Urinary bladder (tissue), 4 donors: ENCODE measurements around the gene QPRT. TPM values are rescaled to one million over a fixed set of nuclear protein-coding genes. Genes with fewer than 3 reads are reported as not detected.
"Not testable (repeated sequence)": the region's sequence is repeated elsewhere in the genome, so short reads cannot be mapped to it uniquely, and the experiment has no call there.

Source experiments
- DNase-seq: peaks from one replicate; pipeline ENCODE4 v3.0.0-alpha.2; 2015; ENCODE audit errors: extremely low spot score
- H3K27ac ChIP-seq: one replicate; pipeline ENCODE4 v1.5.1; 2013; ENCODE audit warnings: low read depth, mild to moderate bottlenecking, moderate library complexity
- H3K36me3 ChIP-seq: one replicate; pipeline ENCODE4 v1.6.1; 2013; ENCODE audit warnings: mild to moderate bottlenecking, moderate library complexity; ENCODE audit not compliant: insufficient read depth
- H3K4me1 ChIP-seq: one replicate; pipeline ENCODE4 v1.6.1; 2013; ENCODE audit warnings: mild to moderate bottlenecking, moderate library complexity; ENCODE audit not compliant: insufficient read depth
- H3K4me3 ChIP-seq: one replicate; pipeline ENCODE4 v1.5.1; 2013; ENCODE audit warnings: low read depth, low read length
- WGBS: extraction: QIAGEN DNeasy Blood & Tissue Kit; methylation state at CpG from one replicate; pipeline ENCODE4 v1.1.7; 2013; 5-methylcytosine and 5-hydroxymethylcytosine counted together
- polyA plus RNA-seq: library from polyadenylated mRNA; stranded (reverse); fragments of 200-250 nt; gene quantifications from one replicate; pipeline ENCODE4 v1.2.3, GENCODE V29; 2013
- total RNA-seq: library from RNA; depleted of rRNA; stranded (reverse); fragments of >200 nt; gene quantifications from one replicate; pipeline ENCODE4 v1.2.3, GENCODE V29; 2014
- donor health status: healthy with polysubstance abuse.
- donor health status: healthy.

Gene QPRT
- total and polyA plus RNA-seq, 2 donors = 13.8 to 20.0 TPM

DNA sequence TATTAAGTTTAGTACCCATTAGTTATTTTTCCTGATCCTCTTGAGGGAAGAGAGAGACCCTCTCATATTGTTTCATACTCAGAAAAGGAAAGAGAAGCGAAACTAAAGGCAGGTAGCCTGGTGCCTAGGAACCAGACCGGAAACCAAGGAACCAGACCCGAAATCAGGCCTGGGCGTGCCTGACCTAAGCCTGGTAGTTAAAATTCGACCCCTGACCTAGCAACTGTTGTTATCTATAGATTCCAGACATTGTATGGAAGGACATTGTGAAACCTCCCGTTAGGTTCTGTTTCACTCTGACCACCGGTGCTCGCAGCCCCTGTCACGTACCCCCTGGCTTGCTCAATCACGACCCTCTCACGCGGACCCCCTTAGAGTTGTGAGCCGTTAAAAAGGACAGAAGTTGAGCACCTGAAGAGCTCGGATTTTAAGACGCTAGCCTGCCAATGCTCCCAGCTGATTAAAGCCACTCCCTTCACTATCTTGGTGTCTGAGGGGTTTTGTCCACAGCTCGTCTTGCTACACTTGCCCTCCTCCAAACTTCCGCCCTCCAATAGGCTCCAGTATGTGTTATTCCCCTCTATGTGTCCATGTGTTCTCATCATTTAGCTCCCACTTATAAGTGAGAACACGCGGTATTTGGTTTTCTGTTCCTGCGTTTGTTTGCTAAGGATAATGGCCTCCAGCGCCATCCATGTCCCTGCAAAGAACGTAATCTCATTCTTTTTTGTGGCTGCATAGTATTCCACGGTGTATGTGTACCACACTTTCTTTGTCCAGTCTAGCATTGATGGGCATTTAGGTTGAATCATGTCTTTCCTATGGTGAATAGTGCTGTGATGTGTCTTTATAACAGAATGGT, 10.7 kb downstream of the QPRT start:
- DNase-seq, H3K4me3 ChIP-seq, H3K36me3 ChIP-seq, H3K27ac ChIP-seq, H3K4me1 ChIP-seq: not testable (repeated sequence)
- 89% methylated on average over 23 of the region's 23 CpGs for WGBS

GRCh38 chr16:29692606-29693005, 13.6 kb downstream of the QPRT start:
- WGBS = 98% methylated on average over 26 of the region's 26 CpGs
- H3K36me3 ChIP-seq, H3K4me3 ChIP-seq, H3K27ac ChIP-seq, H3K4me1 ChIP-seq, DNase-seq: not testable (repeated sequence)

- H3K27ac ChIP-seq = no peak overlapping the region
Observed at GRCh38 chr16:29694384-29695195, 15.6 kb downstream of the QPRT start.

DNA sequence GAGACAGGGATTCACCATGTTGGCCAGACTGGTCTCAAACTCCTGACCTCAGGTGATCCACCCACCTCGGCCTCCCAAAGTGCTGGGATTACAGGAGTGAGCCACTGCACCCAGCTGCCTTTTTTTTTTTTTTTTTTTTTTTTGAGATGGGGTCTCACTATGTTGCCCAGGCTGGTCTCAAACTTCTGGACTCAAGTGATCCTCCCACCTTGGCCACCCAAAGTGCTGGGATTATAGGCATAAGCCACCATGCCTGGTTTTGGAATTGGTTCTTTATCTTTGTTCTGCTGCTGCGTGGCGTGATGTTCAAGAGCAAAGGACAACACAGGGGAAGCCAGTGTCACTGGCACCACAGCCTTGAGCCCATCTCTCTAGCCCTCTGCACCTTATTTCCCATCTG, 16.7 kb downstream of the QPRT start:
- not testable (repeated sequence) for DNase-seq, H3K4me1 ChIP-seq, H3K4me3 ChIP-seq, H3K36me3 ChIP-seq, H3K27ac ChIP-seq
- WGBS = 94% methylated on average over 3 of the region's 3 CpGs

More at GRCh38 chr16:29694384-29695195, 15.6 kb downstream of the QPRT start:
- Histone ChIP-seq H3K36me3 (no peaks in the 10 kb centered on the region), H3K4me1 (no peaks in the 10 kb centered on the region), H3K4me3 (no peak overlapping the region)
- no peak for DNase-seq
- 81% methylated on average over 41 of the region's 41 CpGs for WGBS

- H3K4me3 ChIP-seq = no peak overlapping the region
- no peak for DNase-seq
- H3K27ac ChIP-seq = no peak overlapping the region
- WGBS = 90% methylated on average over 21 of the region's 21 CpGs
- no peaks in the 10 kb centered on the region for H3K4me1 ChIP-seq
- H3K36me3 ChIP-seq = no peaks in the 10 kb centered on the region
Observed at GRCh38 chr16:29696881-29697331, 17.9 kb downstream of the QPRT start.

DNA sequence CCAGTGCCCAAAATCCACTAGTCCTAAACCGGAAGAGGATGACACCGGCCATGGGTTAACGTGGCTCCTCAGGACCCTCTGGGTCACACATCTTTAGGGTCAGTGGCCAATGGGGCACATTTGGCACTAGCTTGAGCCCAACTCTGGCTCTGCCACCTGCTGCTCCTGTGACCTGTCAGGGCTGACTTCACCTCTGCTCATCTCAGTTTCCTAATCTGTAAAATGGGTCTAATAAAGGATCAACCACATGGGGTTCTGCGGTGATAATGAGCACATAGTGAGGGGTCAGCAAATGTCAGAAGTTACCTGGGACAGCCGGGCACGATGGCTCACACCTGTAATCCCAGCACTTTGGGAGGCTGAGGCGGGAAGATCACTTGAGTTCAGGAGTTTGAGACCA, 18.4 kb downstream of the QPRT start:
- DNase-seq = no peak
- Histone ChIP-seq H3K27ac (no peak overlapping the region), H3K36me3 (no peaks in the 10 kb centered on the region), H3K4me1 (no peaks in the 10 kb centered on the region), H3K4me3 (no peak overlapping the region)
- 95% methylated on average over 7 of the region's 7 CpGs for WGBS

GRCh38 chr16:29698042-29698441, 19.1 kb downstream of the QPRT start:
- DNase-seq = no peak
- Histone ChIP-seq H3K4me3 (no peak overlapping the region), H3K4me1 (no peaks in the 10 kb centered on the region), H3K36me3 (no peaks in the 10 kb centered on the region), H3K27ac (no peak overlapping the region)
- 81% methylated on average over 2 of the region's 2 CpGs for WGBS

GRCh38 chr16:29698484-29699323, 19.7 kb downstream of the QPRT start:
- H3K36me3 ChIP-seq = no peaks in the 10 kb centered on the region
- no peak for DNase-seq
- 90% methylated on average over 17 of the region's 17 CpGs for WGBS
- no peak overlapping the region for H3K27ac ChIP-seq
- no peaks in the 10 kb centered on the region for H3K4me1 ChIP-seq
- H3K4me3 ChIP-seq = no peak overlapping the region

GRCh38 chr16:29699324-29700219, 20.6 kb downstream of the QPRT start:
- no peaks in the 10 kb centered on the region for H3K4me1 ChIP-seq
- 66% methylated on average over 11 of the region's 11 CpGs for WGBS
- DNase-seq = no peak
- H3K4me3 ChIP-seq = no peak overlapping the region
- no peak overlapping the region for H3K27ac ChIP-seq
- H3K36me3 ChIP-seq = no peaks in the 10 kb centered on the region

DNA sequence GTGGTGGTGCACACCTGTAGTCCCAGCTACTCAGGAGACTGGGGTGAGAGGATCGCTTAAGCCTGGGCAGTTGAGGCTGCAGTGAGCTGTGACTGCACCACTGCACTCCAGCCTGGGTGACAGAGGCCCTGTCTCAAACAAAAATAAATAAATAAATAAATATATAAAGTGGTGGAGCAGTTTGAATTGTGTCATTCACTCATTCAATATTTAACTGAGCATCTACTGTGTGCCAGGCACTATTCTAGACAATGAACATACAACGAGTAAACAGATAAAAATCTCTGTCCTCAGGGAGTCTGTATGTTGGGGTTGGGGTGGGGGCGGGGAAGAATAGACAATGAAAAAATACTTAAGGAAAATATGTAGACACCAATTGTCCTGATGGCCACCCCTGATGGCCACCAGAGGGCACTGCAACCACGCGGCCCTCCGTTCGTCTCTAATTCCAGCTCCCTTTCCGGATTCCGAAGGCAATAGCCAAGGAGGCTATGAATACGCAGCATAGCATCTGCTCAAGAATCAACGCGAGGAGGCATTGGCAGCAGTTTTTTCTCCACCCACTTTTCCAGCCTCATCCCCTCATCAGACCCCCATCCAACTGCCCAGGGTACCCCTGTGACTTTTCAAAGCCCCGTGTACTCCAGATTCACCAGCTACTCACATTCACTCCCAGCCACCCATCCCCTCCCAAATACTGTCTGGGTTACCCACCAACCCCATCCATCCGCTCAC, 21.4 kb downstream of the QPRT start:
- H3K4me1 ChIP-seq = no peaks in the 10 kb centered on the region
- H3K4me3 ChIP-seq = no peak overlapping the region
- H3K27ac ChIP-seq = no peak overlapping the region
- H3K36me3 ChIP-seq = no peaks in the 10 kb centered on the region
- DNase-seq = no peak
- WGBS = 13% methylated on average over 14 of the region's 14 CpGs

DNA sequence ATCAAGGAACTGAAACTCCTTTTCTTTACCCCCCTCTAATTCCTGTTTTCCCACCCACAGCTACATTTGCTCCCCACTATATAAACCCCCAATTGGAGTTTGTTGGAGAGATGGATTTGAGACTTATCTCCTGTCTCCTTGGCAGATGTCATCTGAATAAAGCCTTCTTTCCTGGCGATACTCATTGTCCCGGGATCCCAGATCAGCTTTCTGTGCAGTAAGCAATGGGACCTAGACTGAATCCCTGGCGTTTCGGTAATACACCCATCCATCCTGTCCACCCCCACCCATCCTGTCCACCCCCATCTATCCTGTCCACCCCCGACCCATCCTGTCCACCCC, 22.2 kb downstream of the QPRT start:
- no peaks in the 10 kb centered on the region for H3K4me1 ChIP-seq
- no peak overlapping the region for H3K27ac ChIP-seq
- WGBS = 76% methylated on average over 5 of the region's 5 CpGs
- H3K4me3 ChIP-seq = no peak overlapping the region
- H3K36me3 ChIP-seq = no peaks in the 10 kb centered on the region
- DNase-seq = no peak

DNA sequence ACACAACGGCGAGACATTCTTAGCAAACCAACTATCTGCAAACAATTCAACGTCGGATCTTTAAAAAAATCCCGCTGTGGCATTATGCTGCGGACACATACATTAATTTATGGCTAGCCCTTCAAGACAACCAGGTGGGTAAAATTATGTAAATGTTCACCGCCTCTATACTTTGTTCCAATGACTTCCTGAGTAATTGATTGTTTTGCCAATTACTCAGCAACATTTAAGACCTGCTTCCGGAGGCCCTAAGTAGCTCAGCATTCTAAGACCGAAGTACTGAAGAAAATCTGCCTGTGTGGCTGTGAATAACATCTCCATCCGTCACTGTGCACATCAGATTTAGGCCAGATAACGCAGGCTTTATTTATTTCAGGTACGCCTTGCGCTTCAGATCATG, 23.3 kb downstream of the QPRT start:
- H3K4me1 ChIP-seq = no peaks in the 10 kb centered on the region
- 68% methylated on average over 13 of the region's 13 CpGs for WGBS
- DNase-seq = no peak
- no peak overlapping the region for H3K27ac ChIP-seq
- no peak overlapping the region for H3K4me3 ChIP-seq
- no peaks in the 10 kb centered on the region for H3K36me3 ChIP-seq
